ENCODE measurements around the gene RAI1. TPM values are rescaled to one million over a fixed set of nuclear protein-coding genes. Genes with fewer than 3 reads are reported as not detected.

Gene RAI1
- total RNA-seq, 2 experiments from 2014 or later: 17.1 to 49.4 TPM

- Histone ChIP-seq H3K79me2 (ENCODE audit: insufficient read depth, low read depth, low read length) (no peaks in the 10 kb centered on the region), H3K9me3 (ENCODE audit: low read length) (0 out of 2 replicates have a peak, but pooled peaks cover 4% of the 10 kb centered on the region), H2AFZ (ENCODE audit: low read length) (0 out of 2 replicates have a peak overlapping the region, but pooled peaks have one; percentile 24), H3K4me3 (ENCODE audit: low read depth, low read length, poor library complexity, severe bottlenecking) (no peak overlapping the region), H3K36me3 (ENCODE audit: insufficient read depth, low read length) (no peaks in the 10 kb centered on the region), H4K20me1 (ENCODE audit: insufficient read depth, low read length) (no peaks in the 10 kb centered on the region), H3K4me1 (ENCODE audit: insufficient read depth, low read length, poor library complexity, severe bottlenecking) (peaks cover 60% of the 10 kb centered on the region), H3K4me2 (ENCODE audit: low read length) (peak overlapping the region; percentile 21; the same call in 1 of the 2 replicates), H3K9me2 (ENCODE audit: insufficient read depth, low read length) (no peaks in the 10 kb centered on the region), H3K27ac (ENCODE audit: low read depth, low read length, poor library complexity, severe bottlenecking) (no peak overlapping the region)
- intact Hi-C loops (cut with micrococcal nuclease; ENCODE audit: unreplicated experiment): no loop called here
- BruUV-seq (replicated peaks): no TSS peak
- peak; percentile 39 for DNase-seq (ENCODE audit: low spot score)
- TF ChIP-seq, protein P1, sequence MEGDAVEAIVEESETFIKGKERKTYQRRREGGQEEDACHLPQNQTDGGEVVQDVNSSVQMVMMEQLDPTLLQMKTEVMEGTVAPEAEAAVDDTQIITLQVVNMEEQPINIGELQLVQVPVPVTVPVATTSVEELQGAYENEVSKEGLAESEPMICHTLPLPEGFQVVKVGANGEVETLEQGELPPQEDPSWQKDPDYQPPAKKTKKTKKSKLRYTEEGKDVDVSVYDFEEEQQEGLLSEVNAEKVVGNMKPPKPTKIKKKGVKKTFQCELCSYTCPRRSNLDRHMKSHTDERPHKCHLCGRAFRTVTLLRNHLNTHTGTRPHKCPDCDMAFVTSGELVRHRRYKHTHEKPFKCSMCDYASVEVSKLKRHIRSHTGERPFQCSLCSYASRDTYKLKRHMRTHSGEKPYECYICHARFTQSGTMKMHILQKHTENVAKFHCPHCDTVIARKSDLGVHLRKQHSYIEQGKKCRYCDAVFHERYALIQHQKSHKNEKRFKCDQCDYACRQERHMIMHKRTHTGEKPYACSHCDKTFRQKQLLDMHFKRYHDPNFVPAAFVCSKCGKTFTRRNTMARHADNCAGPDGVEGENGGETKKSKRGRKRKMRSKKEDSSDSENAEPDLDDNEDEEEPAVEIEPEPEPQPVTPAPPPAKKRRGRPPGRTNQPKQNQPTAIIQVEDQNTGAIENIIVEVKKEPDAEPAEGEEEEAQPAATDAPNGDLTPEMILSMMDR (conservative IDR thresholded peaks at IDR 0.05; ENCODE audit: low read length): no peak
- TF ChIP-seq EZH2phosphoT487 (IDR thresholded peaks at IDR 0.05; ENCODE audit: borderline replicate concordance, low read depth, low read length): no peak
- CTCF ChIA-PET (ENCODE audit: unreplicated experiment): interaction anchor here (1.0 kb wide), 2 partner anchors 9 to 21 kb away, joined by 3 to 4 read pairs; no protein-coding TSS in a partner anchor
- POLR2A ChIA-PET: interaction anchor here (0.9 to 1.0 kb wide), 2 partner anchors 16 to 73 kb away, joined by 3 read pairs; no protein-coding TSS in a partner anchor
These were observed 17.8 kb upstream of the RAI1 start for GRCh38 chr17:17663160-17664063.

- no peaks in the 10 kb centered on the region for H3K9me3 ChIP-seq (ENCODE audit: low read length)
- H3K4me2 ChIP-seq (ENCODE audit: low read length): no peak overlapping the region
- intact Hi-C loops (cut with micrococcal nuclease; ENCODE audit: unreplicated experiment): no loop called here
- no peak overlapping the region for H2AFZ ChIP-seq (ENCODE audit: low read length)
- no peaks in the 10 kb centered on the region for H3K9me2 ChIP-seq (ENCODE audit: insufficient read depth, low read length)
- H3K79me2 ChIP-seq (ENCODE audit: insufficient read depth, low read depth, low read length): no peaks in the 10 kb centered on the region
- no peak overlapping the region for H3K4me3 ChIP-seq (ENCODE audit: low read depth, low read length, poor library complexity, severe bottlenecking)
- CTCF ChIA-PET (ENCODE audit: unreplicated experiment): interaction anchor here (0.6 to 1.0 kb wide), 3 partner anchors 8 to 85 kb away, joined by 3 to 4 read pairs (median 3); no protein-coding TSS in a partner anchor
- H3K36me3 ChIP-seq (ENCODE audit: insufficient read depth, low read length): no peaks in the 10 kb centered on the region
- no peaks in the 10 kb centered on the region for H4K20me1 ChIP-seq (ENCODE audit: insufficient read depth, low read length)
- no TSS peak for BruUV-seq (replicated peaks)
- H3K4me1 ChIP-seq (ENCODE audit: insufficient read depth, low read length, poor library complexity, severe bottlenecking): peaks cover 66% of the 10 kb centered on the region
- POLR2A ChIA-PET: interaction anchor here (0.9 to 1.0 kb wide), 2 partner anchors 16 to 72 kb away, joined by 3 read pairs; no protein-coding TSS in a partner anchor
- no peak for DNase-seq (ENCODE audit: low spot score)
- no peak overlapping the region for H3K27ac ChIP-seq (ENCODE audit: low read depth, low read length, poor library complexity, severe bottlenecking)
- TF ChIP-seq EZH2phosphoT487 (IDR thresholded peaks at IDR 0.05; ENCODE audit: borderline replicate concordance, low read depth, low read length): no peak
These were observed 17.2 kb upstream of the RAI1 start for GRCh38 chr17:17664064-17664452.

GRCh38 chr17:17665255-17665654 is 16.0 kb upstream of the RAI1 start:
- ChIA-PET CTCF (ENCODE audit: unreplicated experiment) (interaction anchor here (0.5 kb wide), 1 partner anchor 68 kb away, joined by 3 read pairs; no protein-coding TSS in a partner anchor), POLR2A (interaction anchor here (0.5 to 1.5 kb wide), 4 partner anchors 15 to 263 kb away, joined by 3 to 6 read pairs (median 4); no protein-coding TSS in a partner anchor)
- Histone ChIP-seq H3K36me3 (ENCODE audit: insufficient read depth, low read length) (no peaks in the 10 kb centered on the region), H3K9me2 (ENCODE audit: insufficient read depth, low read length) (no peaks in the 10 kb centered on the region), H3K79me2 (ENCODE audit: insufficient read depth, low read depth, low read length) (no peaks in the 10 kb centered on the region), H3K4me3 (ENCODE audit: low read depth, low read length, poor library complexity, severe bottlenecking) (no peak overlapping the region), H4K20me1 (ENCODE audit: insufficient read depth, low read length) (no peaks in the 10 kb centered on the region), H2AFZ (ENCODE audit: low read length) (peak overlapping the region; percentile 44; the same call in 1 of the 2 replicates), H3K4me2 (ENCODE audit: low read length) (no peak overlapping the region), H3K9me3 (ENCODE audit: low read length) (no peaks in the 10 kb centered on the region), H3K4me1 (ENCODE audit: insufficient read depth, low read length, poor library complexity, severe bottlenecking) (peaks cover 77% of the 10 kb centered on the region), H3K27ac (ENCODE audit: low read depth, low read length, poor library complexity, severe bottlenecking) (no peak overlapping the region)
- no TSS peak for BruUV-seq (replicated peaks)
- intact Hi-C loops (cut with micrococcal nuclease; ENCODE audit: unreplicated experiment): no loop called here
- TF ChIP-seq EZH2phosphoT487 (IDR thresholded peaks at IDR 0.05; ENCODE audit: borderline replicate concordance, low read depth, low read length): no peak
- TF ChIP-seq, protein P1 (conservative IDR thresholded peaks at IDR 0.05; ENCODE audit: low read length): no peak
- DNase-seq (ENCODE audit: low spot score): no peak

Measured in OCI-LY7 (cell line).